Astrocyte (in vitro differentiated cells and primary cell): Measurements from ENCODE around the gene FBXW8. TPM values are rescaled to one million over a fixed set of nuclear protein-coding genes. Genes with fewer than 3 reads are reported as not detected.

Experiments
- DNase-seq: peaks from one replicate; pipeline ENCODE4 v3.0.0-alpha.2; 2010; ENCODE audit warnings: low read depth
- FAIRE-seq: peaks from 2 replicates; lab custom pipeline; 2011; peaks lifted over from hg19 to GRCh38; lab: Jason Lieb, UNC
- H2AFZ ChIP-seq: 2 replicates; pipeline ENCODE4 v1.6.0; 2012; ENCODE audit warnings: low read depth, low read length, inconsistent platforms
- H3K27ac ChIP-seq: 2 replicates; pipeline ENCODE4 v1.5.1; 2011; ENCODE audit warnings: low read depth, low read length, inconsistent platforms
- H3K27me3 ChIP-seq: 2 replicates; pipeline ENCODE4 v1.6.0; 2011; ENCODE audit warnings: low read length, inconsistent platforms; ENCODE audit not compliant: insufficient read depth
- H3K36me3 ChIP-seq: 2 replicates; pipeline ENCODE4 v1.5.1; 2011; ENCODE audit warnings: low read length, inconsistent platforms; ENCODE audit not compliant: insufficient read depth
- H3K4me1 ChIP-seq: 2 replicates; pipeline ENCODE4 v1.5.1; 2011; ENCODE audit warnings: low read length, inconsistent platforms; ENCODE audit not compliant: insufficient read depth
- H3K4me2 ChIP-seq: 2 replicates; pipeline ENCODE4 v1.6.0; 2012; ENCODE audit warnings: low read length, inconsistent platforms
- H3K4me3 ChIP-seq: 2 replicates; pipeline ENCODE4 v1.5.1; 2011; ENCODE audit warnings: low read depth, mild to moderate bottlenecking, low read length, inconsistent platforms; ENCODE audit not compliant: insufficient read depth
- H3K79me2 ChIP-seq: 2 replicates; pipeline ENCODE4 v1.6.0; 2012; ENCODE audit warnings: mild to moderate bottlenecking, low read length, inconsistent platforms; ENCODE audit not compliant: insufficient read depth
- H3K9ac ChIP-seq: 2 replicates; pipeline ENCODE4 v1.6.0; 2012; ENCODE audit warnings: mild to moderate bottlenecking, low read length, inconsistent platforms
- H3K9me3 ChIP-seq: 2 replicates; pipeline ENCODE4 v1.5.1; 2012; ENCODE audit warnings: low read depth, mild to moderate bottlenecking, low read length, inconsistent platforms; ENCODE audit not compliant: insufficient read depth
- H4K20me1 ChIP-seq: 2 replicates; pipeline ENCODE4 v1.6.0; 2012; ENCODE audit warnings: low read length, inconsistent platforms; ENCODE audit not compliant: insufficient read depth
- H3K27ac Mint-ChIP-seq: one replicate; pipeline ENCODE4 v1.8.0; 2021; ENCODE audit warnings: mild to moderate bottlenecking, mixed read lengths; ENCODE audit not compliant: unreplicated experiment
- H3K27me3 Mint-ChIP-seq: one replicate; pipeline ENCODE4 v1.8.0; 2021; ENCODE audit warnings: low read depth, mixed read lengths; ENCODE audit not compliant: unreplicated experiment
- H3K36me3 Mint-ChIP-seq: one replicate; pipeline ENCODE4 v1.8.0; 2021; ENCODE audit warnings: low read depth, mixed read lengths; ENCODE audit not compliant: unreplicated experiment
- H3K4me1 Mint-ChIP-seq: one replicate; pipeline ENCODE4 v1.8.0; 2021; ENCODE audit warnings: low read depth, mixed read lengths; ENCODE audit not compliant: unreplicated experiment
- H3K4me3 Mint-ChIP-seq: one replicate; pipeline ENCODE4 v1.8.0; 2021; ENCODE audit warnings: mild to moderate bottlenecking, moderate library complexity, mixed read lengths; ENCODE audit not compliant: unreplicated experiment
- H3K9me3 Mint-ChIP-seq: one replicate; pipeline ENCODE4 v1.8.0; 2021; ENCODE audit warnings: mild to moderate bottlenecking, mixed read lengths; ENCODE audit not compliant: unreplicated experiment
- EZH2 ChIP-seq: IDR thresholded peaks from 2 replicates; pipeline ENCODE4 v1.6.1; 2012; ENCODE audit warnings: mild to moderate bottlenecking, low read length, inconsistent platforms; ENCODE audit not compliant: insufficient read depth
- total RNA-seq: library from RNA; stranded (reverse); gene quantifications from 2 replicates; pipeline ENCODE4 v1.2.1, GENCODE V29; 2021
- TF ChIP-seq, protein P1 (sequence below): IDR thresholded peaks from 2 replicates; pipeline ENCODE4 v1.5.1; 2011; ENCODE audit warnings: low read depth, mild to moderate bottlenecking, inconsistent platforms, low read length, moderate library complexity; ENCODE audit not compliant: insufficient read depth

The FBXW8 gene
- total RNA-seq, 1 donor from 2014 or later: 26.4 TPM

- no peak overlapping the region for H3K4me3 ChIP-seq
- no peak for TF ChIP-seq EZH2
- Mint-ChIP-seq H3K27me3 (no peaks in the 10 kb centered on the region), H3K27ac (no peak overlapping the region), H3K4me3 (no peak overlapping the region), H3K36me3 (peaks cover 16% of the 10 kb centered on the region), H3K9me3 (peaks cover 2% of the 10 kb centered on the region), H3K4me1 (peaks cover 26% of the 10 kb centered on the region)
- H3K27ac ChIP-seq: no peak overlapping the region
- no peak for FAIRE-seq
- DNase-seq: no peak
- no peaks in the 10 kb centered on the region for H3K27me3 ChIP-seq
- H4K20me1 ChIP-seq: peaks cover 86% of the 10 kb centered on the region
- no peak overlapping the region for H3K4me2 ChIP-seq
- peaks cover 69% of the 10 kb centered on the region for H3K79me2 ChIP-seq
- peaks cover 5% of the 10 kb centered on the region for H3K36me3 ChIP-seq
- peaks cover 8% of the 10 kb centered on the region for H3K4me1 ChIP-seq
- no peak overlapping the region for H2AFZ ChIP-seq
- H3K9me3 ChIP-seq: no peaks in the 10 kb centered on the region
- H3K9ac ChIP-seq: no peak overlapping the region
Measured at GRCh38 chr12:116919247-116919661, 8.5 kb downstream of the FBXW8 start.

DNA sequence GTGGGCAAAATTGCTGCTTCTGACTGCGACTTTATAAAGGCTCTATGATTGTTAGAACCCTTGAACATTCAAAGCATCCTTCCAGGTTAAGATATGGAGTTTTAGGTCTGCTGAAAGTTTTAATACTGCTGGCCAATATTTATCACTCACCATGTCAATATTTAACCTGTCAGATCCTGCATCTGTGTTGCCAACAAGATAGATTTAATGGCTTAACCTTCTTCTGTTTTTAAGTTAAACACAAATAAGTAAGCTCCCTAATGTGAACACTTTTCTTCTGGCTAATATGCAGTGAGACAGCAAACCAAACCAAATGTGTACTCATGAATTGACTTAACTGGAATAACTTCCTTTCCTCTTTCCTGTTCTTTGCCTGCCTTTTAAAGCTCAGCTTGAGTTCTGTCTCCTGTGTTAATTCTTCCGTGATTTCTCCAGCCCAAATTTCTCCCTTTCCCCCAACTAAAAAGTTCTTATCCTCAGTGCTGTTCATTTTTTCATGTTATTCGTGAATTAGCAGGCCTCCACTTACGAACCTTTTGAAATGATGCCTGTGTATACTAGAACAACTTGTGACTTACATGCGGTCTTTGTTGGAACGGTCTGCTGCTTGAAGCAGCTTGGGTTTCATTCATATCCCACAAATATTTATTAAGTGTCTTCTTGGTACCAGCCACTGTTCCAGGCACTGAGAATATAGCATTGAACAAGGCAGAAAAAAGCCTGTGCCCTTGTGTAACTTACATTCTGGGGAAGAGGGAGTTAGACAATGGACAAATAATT lies 9.1 kb downstream of the FBXW8 start:
- H2AFZ ChIP-seq: no peak overlapping the region
- H4K20me1 ChIP-seq: peaks cover 89% of the 10 kb centered on the region
- Mint-ChIP-seq H3K4me1 (peaks cover 32% of the 10 kb centered on the region), H3K27me3 (no peaks in the 10 kb centered on the region), H3K36me3 (peaks cover 16% of the 10 kb centered on the region), H3K4me3 (no peak overlapping the region), H3K27ac (no peak overlapping the region), H3K9me3 (peaks cover 2% of the 10 kb centered on the region)
- TF ChIP-seq, protein P1, sequence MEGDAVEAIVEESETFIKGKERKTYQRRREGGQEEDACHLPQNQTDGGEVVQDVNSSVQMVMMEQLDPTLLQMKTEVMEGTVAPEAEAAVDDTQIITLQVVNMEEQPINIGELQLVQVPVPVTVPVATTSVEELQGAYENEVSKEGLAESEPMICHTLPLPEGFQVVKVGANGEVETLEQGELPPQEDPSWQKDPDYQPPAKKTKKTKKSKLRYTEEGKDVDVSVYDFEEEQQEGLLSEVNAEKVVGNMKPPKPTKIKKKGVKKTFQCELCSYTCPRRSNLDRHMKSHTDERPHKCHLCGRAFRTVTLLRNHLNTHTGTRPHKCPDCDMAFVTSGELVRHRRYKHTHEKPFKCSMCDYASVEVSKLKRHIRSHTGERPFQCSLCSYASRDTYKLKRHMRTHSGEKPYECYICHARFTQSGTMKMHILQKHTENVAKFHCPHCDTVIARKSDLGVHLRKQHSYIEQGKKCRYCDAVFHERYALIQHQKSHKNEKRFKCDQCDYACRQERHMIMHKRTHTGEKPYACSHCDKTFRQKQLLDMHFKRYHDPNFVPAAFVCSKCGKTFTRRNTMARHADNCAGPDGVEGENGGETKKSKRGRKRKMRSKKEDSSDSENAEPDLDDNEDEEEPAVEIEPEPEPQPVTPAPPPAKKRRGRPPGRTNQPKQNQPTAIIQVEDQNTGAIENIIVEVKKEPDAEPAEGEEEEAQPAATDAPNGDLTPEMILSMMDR: no peak
- no peak for TF ChIP-seq EZH2
- H3K36me3 ChIP-seq: peaks cover 5% of the 10 kb centered on the region
- no peak overlapping the region for H3K27ac ChIP-seq
- no peak for FAIRE-seq
- H3K4me2 ChIP-seq: no peak overlapping the region
- no peak overlapping the region for H3K9ac ChIP-seq
- H3K4me3 ChIP-seq: no peak overlapping the region
- DNase-seq: no peak
- peaks cover 14% of the 10 kb centered on the region for H3K4me1 ChIP-seq
- H3K9me3 ChIP-seq: no peaks in the 10 kb centered on the region
- peaks cover 66% of the 10 kb centered on the region for H3K79me2 ChIP-seq
- no peaks in the 10 kb centered on the region for H3K27me3 ChIP-seq

- Histone ChIP-seq H2AFZ (no peak overlapping the region), H3K27me3 (no peaks in the 10 kb centered on the region), H3K9ac (no peak overlapping the region), H3K4me2 (no peak overlapping the region), H3K4me1 (peaks cover 21% of the 10 kb centered on the region), H3K4me3 (no peak overlapping the region), H3K27ac (no peak overlapping the region), H4K20me1 (peaks cover 89% of the 10 kb centered on the region), H3K9me3 (no peaks in the 10 kb centered on the region), H3K36me3 (peaks cover 5% of the 10 kb centered on the region), H3K79me2 (peaks cover 67% of the 10 kb centered on the region)
- TF ChIP-seq EZH2: no peak
- TF ChIP-seq, protein P1: no peak
- H3K27ac Mint-ChIP-seq: no peak overlapping the region
- H3K9me3 Mint-ChIP-seq: peaks cover 2% of the 10 kb centered on the region
- peaks cover 16% of the 10 kb centered on the region for H3K36me3 Mint-ChIP-seq
- H3K27me3 Mint-ChIP-seq: no peaks in the 10 kb centered on the region
- FAIRE-seq: no peak
- peaks cover 34% of the 10 kb centered on the region for H3K4me1 Mint-ChIP-seq
- no peak for DNase-seq
- no peak overlapping the region for H3K4me3 Mint-ChIP-seq
Measured at GRCh38 chr12:116920939-116921338, 10.2 kb downstream of the FBXW8 start.
